ENCODE results near the gene ZNF664.

DNA sequence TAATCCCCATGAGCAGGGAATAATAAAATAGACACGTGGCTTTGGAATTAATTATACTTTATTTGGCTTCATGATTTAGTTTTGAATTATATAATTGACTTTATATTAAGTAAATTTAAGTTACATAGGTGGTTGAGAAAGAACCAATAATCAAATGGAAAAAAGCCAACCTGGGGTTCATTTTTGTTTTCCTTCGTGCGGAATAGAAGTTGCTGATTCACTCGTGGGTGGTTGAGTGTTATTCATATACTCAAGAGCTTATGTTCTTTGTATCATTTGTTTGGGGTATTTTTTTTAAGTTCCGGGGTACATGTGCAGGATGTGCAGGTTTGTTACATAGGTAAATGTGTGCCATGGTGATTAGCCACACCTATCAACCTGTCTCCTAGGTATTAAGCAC lies 58.0 kb downstream of the ZNF664 start:
- TF ChIP-seq, protein P1, sequence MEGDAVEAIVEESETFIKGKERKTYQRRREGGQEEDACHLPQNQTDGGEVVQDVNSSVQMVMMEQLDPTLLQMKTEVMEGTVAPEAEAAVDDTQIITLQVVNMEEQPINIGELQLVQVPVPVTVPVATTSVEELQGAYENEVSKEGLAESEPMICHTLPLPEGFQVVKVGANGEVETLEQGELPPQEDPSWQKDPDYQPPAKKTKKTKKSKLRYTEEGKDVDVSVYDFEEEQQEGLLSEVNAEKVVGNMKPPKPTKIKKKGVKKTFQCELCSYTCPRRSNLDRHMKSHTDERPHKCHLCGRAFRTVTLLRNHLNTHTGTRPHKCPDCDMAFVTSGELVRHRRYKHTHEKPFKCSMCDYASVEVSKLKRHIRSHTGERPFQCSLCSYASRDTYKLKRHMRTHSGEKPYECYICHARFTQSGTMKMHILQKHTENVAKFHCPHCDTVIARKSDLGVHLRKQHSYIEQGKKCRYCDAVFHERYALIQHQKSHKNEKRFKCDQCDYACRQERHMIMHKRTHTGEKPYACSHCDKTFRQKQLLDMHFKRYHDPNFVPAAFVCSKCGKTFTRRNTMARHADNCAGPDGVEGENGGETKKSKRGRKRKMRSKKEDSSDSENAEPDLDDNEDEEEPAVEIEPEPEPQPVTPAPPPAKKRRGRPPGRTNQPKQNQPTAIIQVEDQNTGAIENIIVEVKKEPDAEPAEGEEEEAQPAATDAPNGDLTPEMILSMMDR (conservative IDR thresholded peaks at IDR 0.05): no peak
- no peak for TF ChIP-seq ZFX (IDR thresholded peaks at IDR 0.05)

Data from C4-2B (cell line).